GM10266 (cell line): ENCODE results near the gene GJB1.
A peak's percentile ranks its signal among the peaks of the same experiment; 100 is the strongest.

Source experiments
- DNase-seq: peaks from one replicate; pipeline ENCODE4 v3.0.0; 2012; ENCODE audit errors: extremely low spot score
- CTCF ChIP-seq: IDR thresholded peaks from 2 replicates; pipeline ENCODE4 v1.5.1; 2012; ENCODE audit warnings: mild to moderate bottlenecking, low read depth; ENCODE audit not compliant: control insufficient read depth, insufficient read depth; ENCODE audit errors: missing control alignments

Gene GJB1

GRCh38 chrX:71244359-71245128 lies 21.5 kb downstream of the GJB1 start:
- TF ChIP-seq CTCF: no peak
- no peak for DNase-seq

DNA sequence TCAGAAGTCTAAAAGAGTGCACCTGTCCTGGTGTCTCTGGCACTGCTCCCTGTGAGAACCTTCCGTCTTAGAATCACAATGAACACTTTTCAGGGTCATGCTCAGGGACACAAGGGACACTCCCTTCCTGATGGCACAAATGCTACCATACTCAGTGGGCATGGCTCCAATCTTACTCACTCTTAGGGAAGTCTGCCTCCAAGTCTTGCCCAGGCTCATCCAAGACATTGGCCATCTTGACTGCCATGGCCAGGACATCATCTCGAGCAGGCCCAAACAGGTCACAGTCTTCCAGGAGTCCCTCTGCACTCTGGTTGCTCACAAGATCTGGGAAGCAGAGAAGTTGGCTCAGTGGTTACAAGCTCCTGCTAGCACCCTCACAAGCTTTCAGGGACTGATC lies 22.1 kb downstream of the GJB1 start:
- no peak for TF ChIP-seq CTCF

GRCh38 chrX:71250841-71251240 lies 27.8 kb downstream of the GJB1 start:
- no peak for DNase-seq
- no peak for TF ChIP-seq CTCF

More for the DNA sequence above, 22.1 kb downstream of the GJB1 start:
- DNase-seq: no peak

DNA sequence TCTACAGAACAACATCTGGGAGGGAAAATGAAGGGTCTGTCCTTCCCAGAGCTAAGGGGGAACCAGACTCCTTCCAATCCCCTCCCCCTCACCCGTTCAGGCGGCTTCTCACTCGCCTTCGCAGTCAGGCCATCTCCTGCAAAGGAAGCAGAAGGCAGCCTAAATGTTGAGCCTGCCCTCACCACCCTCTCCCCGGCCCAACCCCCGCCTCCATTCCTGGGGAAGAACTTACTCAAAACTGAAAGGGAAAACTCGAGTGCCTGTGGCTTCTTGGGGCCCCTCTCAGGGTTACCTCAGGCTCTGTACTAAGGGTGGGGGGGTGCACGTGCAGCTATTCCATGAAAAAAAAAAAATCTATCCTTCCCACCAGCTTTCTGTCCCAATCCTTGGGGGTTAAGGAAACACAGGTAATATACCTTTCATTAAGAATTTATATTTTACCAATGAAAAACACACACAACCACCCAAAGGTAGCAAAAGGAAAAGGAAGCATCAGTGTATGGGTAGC lies 28.5 kb downstream of the GJB1 start:
- DNase-seq: no peak
- no peak for TF ChIP-seq CTCF

GRCh38 chrX:71252221-71252620 lies 29.2 kb downstream of the GJB1 start:
- TF ChIP-seq CTCF: no peak
- DNase-seq: no peak

DNA sequence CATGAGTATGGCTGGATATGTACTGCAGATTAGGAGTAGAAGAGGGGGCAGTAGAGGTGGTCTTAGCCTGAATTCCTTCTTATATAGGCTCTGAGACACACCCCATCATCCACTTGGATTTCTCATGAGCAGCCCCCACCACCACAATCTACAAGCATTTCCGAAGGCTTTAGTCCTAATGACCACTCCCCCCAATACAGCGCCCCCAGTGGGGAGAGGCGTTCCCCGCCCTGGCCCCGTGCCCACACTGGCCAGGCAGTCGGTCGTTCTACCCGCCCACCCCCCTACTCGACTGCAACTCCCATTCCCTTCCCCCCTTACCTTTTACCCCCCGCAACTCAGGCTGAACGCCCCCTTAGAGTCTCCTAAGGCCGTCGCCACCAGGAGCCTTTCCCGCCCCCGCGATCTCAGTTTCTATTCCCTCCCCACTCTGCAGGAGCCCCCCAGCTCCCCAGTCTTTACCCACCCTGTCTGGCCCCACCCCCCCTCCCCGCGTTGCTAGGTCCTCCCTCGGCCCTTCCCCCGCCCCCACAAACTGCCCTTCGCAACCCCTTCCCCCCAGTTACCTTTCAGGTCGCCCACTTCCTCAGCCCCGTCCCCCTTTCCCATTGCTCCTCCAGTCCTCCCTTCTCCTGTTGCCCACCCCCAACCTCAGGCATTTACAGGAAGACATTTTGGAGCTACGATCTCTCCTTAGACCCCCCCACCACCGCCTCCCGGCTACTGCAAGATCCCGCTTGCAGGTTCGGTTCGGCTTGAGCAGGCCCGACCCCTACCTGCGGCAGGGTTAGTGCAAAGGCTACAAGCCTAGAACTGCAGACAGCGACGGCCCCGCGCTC lies 30.4 kb downstream of the GJB1 start:
- peak; percentile 32 for DNase-seq
- peak; percentile 44 for TF ChIP-seq CTCF
